ENCODE results near the gene ENDOU. TPM values are rescaled to one million over a fixed set of nuclear protein-coding genes. Genes with fewer than 3 reads are reported as not detected.
A peak's percentile ranks its signal among the peaks of the same experiment; 100 is the strongest.

ENDOU gene
- total and polyA plus RNA-seq, 2 donors from 2014 or later: 0.28 to 0.91 TPM

DNA sequence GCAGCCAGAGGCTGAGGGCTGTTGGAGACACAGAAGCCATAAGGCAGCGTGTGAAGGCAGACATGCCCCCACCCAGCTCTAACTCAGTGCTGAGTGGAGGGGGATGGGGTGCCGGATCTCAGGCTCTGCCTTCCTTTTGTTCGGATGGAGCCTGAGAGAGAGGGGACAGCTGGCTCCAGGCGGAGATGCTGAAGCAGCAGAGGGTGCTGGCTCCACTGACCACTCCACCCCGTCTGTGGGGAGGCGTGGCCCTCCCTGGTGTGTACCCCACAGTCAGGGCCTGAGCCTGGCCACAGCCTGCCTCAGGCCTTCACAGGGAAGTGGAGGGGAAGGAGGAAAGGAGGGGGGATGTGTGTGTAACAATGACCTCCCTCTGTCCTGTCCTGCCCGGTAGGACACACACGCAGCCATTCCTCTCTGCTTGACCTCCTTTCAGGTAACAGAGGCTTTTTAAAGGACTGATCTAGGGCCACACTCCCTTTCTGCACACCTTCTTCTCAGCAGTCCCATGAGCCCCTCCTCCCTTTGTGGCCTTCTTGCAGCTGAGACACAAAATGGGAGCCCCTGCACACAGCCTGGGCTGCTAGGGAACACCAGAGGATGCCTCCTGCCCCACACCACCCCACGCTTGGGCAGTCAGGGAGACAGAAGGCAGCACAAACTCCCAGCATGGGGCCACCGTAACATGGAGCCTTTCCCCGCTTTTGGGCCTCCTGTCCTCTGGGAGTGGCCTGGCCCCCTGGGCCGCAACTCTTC is 9.6 kb upstream of the ENDOU start:
- peak in 3 of 5 donors; percentile 49 to 86 (median 50) for DNase-seq
- no peak overlapping the region for H3K4me3 ChIP-seq (ENCODE audit: low read length in 3 of 3)
- H3K4me1 ChIP-seq (ENCODE audit: control insufficient read depth in 2 of 3, insufficient read depth in 2 of 3, low read depth in 1 of 3, low read length in 3 of 3): peaks cover 2 to 38% (median 14%) of the 10 kb centered on the region in 3 donors
- intact Hi-C loops (cut with DNase I): no loop called here
- no peak for FAIRE-seq
- H3K27ac ChIP-seq (ENCODE audit: low read depth in 2 of 2, low read length in 2 of 2): no peak overlapping the region
- peaks cover 0 to 12% (median 3%) of the 10 kb centered on the region in 3 donors for H3K36me3 ChIP-seq (ENCODE audit: control insufficient read depth in 2 of 3, insufficient read depth in 3 of 3, low read length in 3 of 3)
- H3K27me3 ChIP-seq (ENCODE audit: control insufficient read depth, insufficient read depth, low read length): no peaks in the 10 kb centered on the region
- TF ChIP-seq, protein P1, sequence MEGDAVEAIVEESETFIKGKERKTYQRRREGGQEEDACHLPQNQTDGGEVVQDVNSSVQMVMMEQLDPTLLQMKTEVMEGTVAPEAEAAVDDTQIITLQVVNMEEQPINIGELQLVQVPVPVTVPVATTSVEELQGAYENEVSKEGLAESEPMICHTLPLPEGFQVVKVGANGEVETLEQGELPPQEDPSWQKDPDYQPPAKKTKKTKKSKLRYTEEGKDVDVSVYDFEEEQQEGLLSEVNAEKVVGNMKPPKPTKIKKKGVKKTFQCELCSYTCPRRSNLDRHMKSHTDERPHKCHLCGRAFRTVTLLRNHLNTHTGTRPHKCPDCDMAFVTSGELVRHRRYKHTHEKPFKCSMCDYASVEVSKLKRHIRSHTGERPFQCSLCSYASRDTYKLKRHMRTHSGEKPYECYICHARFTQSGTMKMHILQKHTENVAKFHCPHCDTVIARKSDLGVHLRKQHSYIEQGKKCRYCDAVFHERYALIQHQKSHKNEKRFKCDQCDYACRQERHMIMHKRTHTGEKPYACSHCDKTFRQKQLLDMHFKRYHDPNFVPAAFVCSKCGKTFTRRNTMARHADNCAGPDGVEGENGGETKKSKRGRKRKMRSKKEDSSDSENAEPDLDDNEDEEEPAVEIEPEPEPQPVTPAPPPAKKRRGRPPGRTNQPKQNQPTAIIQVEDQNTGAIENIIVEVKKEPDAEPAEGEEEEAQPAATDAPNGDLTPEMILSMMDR (IDR thresholded peaks at IDR 0.05; ENCODE audit: borderline replicate concordance, extremely low read depth, insufficient read depth): no peak
- peak overlapping the region in 1 of 3 donors; percentile 37 for H3K9ac ChIP-seq (ENCODE audit: low read length in 3 of 3)
- no peaks in the 10 kb centered on the region for H3K9me3 ChIP-seq (ENCODE audit: control insufficient read depth in 2 of 3, insufficient read depth in 1 of 3, low read length in 3 of 3)

DNA sequence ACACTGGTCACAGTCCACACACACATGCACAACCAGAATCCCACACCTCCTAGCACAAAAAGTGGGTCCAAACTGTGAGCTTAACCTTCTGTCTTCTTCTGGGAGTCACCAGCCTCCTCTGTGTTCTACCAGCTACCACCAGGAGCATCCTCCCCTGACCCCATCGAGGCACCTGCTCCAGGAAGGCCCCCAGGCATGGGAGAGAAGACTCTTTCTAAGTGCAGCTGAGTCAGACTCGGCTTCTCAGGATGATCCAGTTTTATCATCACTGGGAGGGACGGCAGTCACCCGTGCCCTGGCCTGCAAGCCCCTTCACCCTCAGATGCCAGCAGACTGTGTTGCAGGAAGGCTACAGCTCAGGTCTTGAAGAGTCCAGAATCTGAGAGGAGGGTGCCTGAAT is 7.9 kb upstream of the ENDOU start:
- FAIRE-seq (no peak), DNase-seq (no peak)
- intact Hi-C loops (cut with DNase I): no loop called here
- H3K4me3 ChIP-seq (ENCODE audit: low read length in 3 of 3): no peak overlapping the region
- H3K27ac ChIP-seq (ENCODE audit: low read depth in 2 of 2, low read length in 2 of 2): no peak overlapping the region
- peaks cover 0 to 3% (median under 1%) of the 10 kb centered on the region in 3 donors for H3K36me3 ChIP-seq (ENCODE audit: control insufficient read depth in 2 of 3, insufficient read depth in 3 of 3, low read length in 3 of 3)
- H3K4me1 ChIP-seq (ENCODE audit: control insufficient read depth in 2 of 3, insufficient read depth in 2 of 3, low read depth in 1 of 3, low read length in 3 of 3): peaks cover 4 to 35% (median 14%) of the 10 kb centered on the region in 3 donors
- TF ChIP-seq, protein P1 (IDR thresholded peaks at IDR 0.05; ENCODE audit: borderline replicate concordance, extremely low read depth, insufficient read depth): no peak
- H3K27me3 ChIP-seq (ENCODE audit: control insufficient read depth, insufficient read depth, low read length): no peaks in the 10 kb centered on the region
- H3K9ac ChIP-seq (ENCODE audit: low read length in 3 of 3): no peak overlapping the region
- no peaks in the 10 kb centered on the region for H3K9me3 ChIP-seq (ENCODE audit: control insufficient read depth in 2 of 3, insufficient read depth in 1 of 3, low read length in 3 of 3)

DNA sequence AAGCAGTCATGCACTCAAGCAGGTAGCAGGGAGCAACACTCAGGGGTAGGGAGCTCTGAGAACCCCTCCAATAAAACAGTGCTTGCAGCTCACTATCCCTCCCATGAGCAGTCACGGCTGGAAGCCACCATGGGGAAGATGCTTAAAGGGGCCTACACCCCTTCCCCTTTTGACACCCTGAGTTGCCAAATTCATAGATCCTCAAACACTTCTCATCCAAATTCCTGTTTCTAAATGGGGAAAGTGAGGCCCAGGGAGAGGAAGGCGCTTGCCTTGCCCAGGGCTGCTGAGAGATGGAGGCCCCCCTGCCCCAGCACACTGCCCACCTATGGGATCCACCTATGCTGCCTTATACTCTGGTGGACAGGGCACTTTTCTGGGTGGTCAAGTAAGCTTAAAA is 7.2 kb upstream of the ENDOU start:
- peaks cover 0 to 3% (median 0%) of the 10 kb centered on the region in 3 donors for H3K36me3 ChIP-seq (ENCODE audit: control insufficient read depth in 2 of 3, insufficient read depth in 3 of 3, low read length in 3 of 3)
- H3K9ac ChIP-seq (ENCODE audit: low read length in 3 of 3): no peak overlapping the region
- no peak overlapping the region for H3K4me3 ChIP-seq (ENCODE audit: low read length in 3 of 3)
- DNase-seq: no peak
- no peak overlapping the region for H3K27ac ChIP-seq (ENCODE audit: low read depth in 2 of 2, low read length in 2 of 2)
- intact Hi-C loops (cut with DNase I): no loop called here
- peaks cover 4 to 31% (median 14%) of the 10 kb centered on the region in 3 donors for H3K4me1 ChIP-seq (ENCODE audit: control insufficient read depth in 2 of 3, insufficient read depth in 2 of 3, low read depth in 1 of 3, low read length in 3 of 3)
- no peaks in the 10 kb centered on the region for H3K9me3 ChIP-seq (ENCODE audit: control insufficient read depth in 2 of 3, insufficient read depth in 1 of 3, low read length in 3 of 3)
- H3K27me3 ChIP-seq (ENCODE audit: control insufficient read depth, insufficient read depth, low read length): no peaks in the 10 kb centered on the region
- TF ChIP-seq, protein P1 (IDR thresholded peaks at IDR 0.05; ENCODE audit: borderline replicate concordance, extremely low read depth, insufficient read depth): no peak
- FAIRE-seq: no peak

All from kidney (tissue), 14 donors.